Fibroblast of lung (primary cell): ENCODE data around the gene EMC9.

Experiments used
- CTCF ChIP-seq, 2 donors: IDR thresholded peaks in 1 of 2; conservative IDR thresholded peaks in 1 of 2; 1 replicate in 1 of 2; 2 replicates in 1 of 2; pipeline ENCODE4 v1.5.1; 2011 to 2012; ENCODE audit warnings: low read length in 2 of 2, control low read depth in 1 of 2, inconsistent platforms in 1 of 2, low read depth in 1 of 2, mild to moderate bottlenecking in 1 of 2
- EZH2 ChIP-seq: IDR thresholded peaks from 2 replicates; pipeline ENCODE4 v1.5.1; 2012; ENCODE audit warnings: low read length, control low read depth, mild to moderate bottlenecking; ENCODE audit errors: missing control alignments

GRCh38 chr14:24159777-24160498 is 18.5 kb upstream of the EMC9 start:
- TF ChIP-seq EZH2 = no peak
- no peak for TF ChIP-seq CTCF (conservative IDR thresholded peaks at IDR 0.05 in 1 of 2, IDR thresholded peaks at IDR 0.05 in 1 of 2; ENCODE audit: low read depth in 1 of 2, low read length in 2 of 2)
